GM21723 (cell line): Measurements from ENCODE around the gene ADGRB3.

Experiments
- ATAC-seq: cut with Tn5 transposase; IDR thresholded peaks from one replicate; pipeline ENCODE4 v1.9.1; 2021; ENCODE audit warnings: mild to moderate bottlenecking, moderate library complexity; ENCODE audit not compliant: unreplicated experiment

The ADGRB3 gene

GRCh38 chr6:68697394-68697793, 62.3 kb downstream of the ADGRB3 start:
- ATAC-seq = no peak

GRCh38 chr6:68701159-68701558, 66.1 kb downstream of the ADGRB3 start:
- ATAC-seq = no peak

GRCh38 chr6:68704485-68704884, 69.4 kb downstream of the ADGRB3 start:
- no peak for ATAC-seq

GRCh38 chr6:68709091-68709490, 74.0 kb downstream of the ADGRB3 start:
- ATAC-seq = no peak

- no peak for ATAC-seq
Measured at GRCh38 chr6:68709882-68710281, 74.8 kb downstream of the ADGRB3 start.

- ATAC-seq = no peak
Measured at GRCh38 chr6:68710496-68710895, 75.4 kb downstream of the ADGRB3 start.

GRCh38 chr6:68710916-68711315, 75.8 kb downstream of the ADGRB3 start:
- no peak for ATAC-seq

- no peak for ATAC-seq
Measured at GRCh38 chr6:68711386-68712000, 76.4 kb downstream of the ADGRB3 start.

GRCh38 chr6:68716620-68717019, 81.5 kb downstream of the ADGRB3 start:
- no peak for ATAC-seq

- no peak for ATAC-seq
Measured at GRCh38 chr6:68718385-68719073, 83.4 kb downstream of the ADGRB3 start.

GRCh38 chr6:68719761-68720160, 84.7 kb downstream of the ADGRB3 start:
- ATAC-seq = no peak

GRCh38 chr6:68722891-68723527, 87.9 kb downstream of the ADGRB3 start:
- ATAC-seq = no peak

- ATAC-seq = no peak
Measured at GRCh38 chr6:68724060-68724459, 89.0 kb downstream of the ADGRB3 start.

GRCh38 chr6:68726337-68726736, 91.3 kb downstream of the ADGRB3 start:
- ATAC-seq = no peak

GRCh38 chr6:68726992-68727391, 91.9 kb downstream of the ADGRB3 start:
- no peak for ATAC-seq

- ATAC-seq = no peak
Measured at GRCh38 chr6:68727699-68728098, 92.6 kb downstream of the ADGRB3 start.

GRCh38 chr6:68728159-68728979, 93.3 kb downstream of the ADGRB3 start:
- ATAC-seq = no peak

- ATAC-seq = no peak
Measured at GRCh38 chr6:68729377-68729903, 94.4 kb downstream of the ADGRB3 start.

- ATAC-seq = no peak
Measured at GRCh38 chr6:68730291-68731054, 95.4 kb downstream of the ADGRB3 start.

- ATAC-seq = no peak
Measured at GRCh38 chr6:68732423-68732822, 97.3 kb downstream of the ADGRB3 start.
